Testis (tissue), 2 donors: ENCODE measurements around the gene CCNC.

Experiments used
- POLR2A ChIP-seq: fragments of 450-650 bp; IDR thresholded peaks from one replicate; pipeline ENCODE4 v1.6.1; 2017; ENCODE audit warnings: antibody characterized with exemption, mild to moderate bottlenecking, moderate library complexity
- TF ChIP-seq, protein P1 (sequence below), 3 experiments: fragments of 450-650 bp in 2 of 3; fragments of 200-600 bp in 1 of 3; sonication (generic) in 1 of 3; IDR thresholded peaks; one replicate each; pipeline ENCODE4 v1.5.1; 2016 to 2019; ENCODE audit warnings: antibody characterized with exemption in 3 of 3, mild to moderate bottlenecking in 2 of 3, moderate library complexity in 1 of 3

DNA sequence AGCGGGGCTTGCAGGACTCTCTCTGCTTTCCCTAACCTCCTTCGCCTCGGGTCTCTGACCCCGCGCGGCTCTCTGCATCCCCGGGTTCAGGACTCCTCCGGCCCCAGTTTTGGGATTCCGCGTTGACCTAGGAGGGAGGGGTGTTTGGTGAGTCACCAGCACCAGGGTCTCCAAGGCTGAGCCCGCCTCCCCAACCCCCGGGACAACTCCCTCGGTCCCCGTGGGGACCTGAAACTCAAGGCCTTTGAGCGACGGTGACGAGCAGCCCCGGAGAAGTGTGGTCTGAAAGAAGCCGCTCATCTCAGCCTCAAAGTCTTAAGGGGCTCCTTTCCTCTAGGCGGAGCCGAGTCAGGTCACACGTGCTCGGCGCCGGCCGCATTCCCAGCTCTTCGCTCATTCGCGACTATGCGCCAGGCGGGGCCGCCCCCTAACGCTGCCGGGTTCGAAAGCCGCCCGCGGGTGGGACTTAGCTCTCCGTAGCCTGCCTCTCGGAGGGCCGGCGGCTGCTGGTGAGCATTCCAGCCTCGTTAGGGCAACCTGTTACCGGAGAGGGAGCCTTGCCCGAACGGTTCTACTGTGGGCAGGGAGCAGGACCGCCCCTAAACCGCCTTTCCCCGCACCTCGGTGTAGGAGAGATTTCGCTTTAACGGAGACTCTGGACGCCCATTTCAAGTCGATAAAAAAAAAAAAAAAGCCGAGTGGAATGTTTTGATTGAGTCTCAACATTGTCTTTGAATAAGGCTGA is 35.1 kb upstream of the CCNC start:
- TF ChIP-seq, protein P1, sequence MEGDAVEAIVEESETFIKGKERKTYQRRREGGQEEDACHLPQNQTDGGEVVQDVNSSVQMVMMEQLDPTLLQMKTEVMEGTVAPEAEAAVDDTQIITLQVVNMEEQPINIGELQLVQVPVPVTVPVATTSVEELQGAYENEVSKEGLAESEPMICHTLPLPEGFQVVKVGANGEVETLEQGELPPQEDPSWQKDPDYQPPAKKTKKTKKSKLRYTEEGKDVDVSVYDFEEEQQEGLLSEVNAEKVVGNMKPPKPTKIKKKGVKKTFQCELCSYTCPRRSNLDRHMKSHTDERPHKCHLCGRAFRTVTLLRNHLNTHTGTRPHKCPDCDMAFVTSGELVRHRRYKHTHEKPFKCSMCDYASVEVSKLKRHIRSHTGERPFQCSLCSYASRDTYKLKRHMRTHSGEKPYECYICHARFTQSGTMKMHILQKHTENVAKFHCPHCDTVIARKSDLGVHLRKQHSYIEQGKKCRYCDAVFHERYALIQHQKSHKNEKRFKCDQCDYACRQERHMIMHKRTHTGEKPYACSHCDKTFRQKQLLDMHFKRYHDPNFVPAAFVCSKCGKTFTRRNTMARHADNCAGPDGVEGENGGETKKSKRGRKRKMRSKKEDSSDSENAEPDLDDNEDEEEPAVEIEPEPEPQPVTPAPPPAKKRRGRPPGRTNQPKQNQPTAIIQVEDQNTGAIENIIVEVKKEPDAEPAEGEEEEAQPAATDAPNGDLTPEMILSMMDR (IDR thresholded peaks at IDR 0.05): no peak
- no peak for TF ChIP-seq POLR2A
